ENCODE measurements around the gene RASA2.
A peak's percentile ranks its signal among the peaks of the same experiment; 100 is the strongest.

DNA sequence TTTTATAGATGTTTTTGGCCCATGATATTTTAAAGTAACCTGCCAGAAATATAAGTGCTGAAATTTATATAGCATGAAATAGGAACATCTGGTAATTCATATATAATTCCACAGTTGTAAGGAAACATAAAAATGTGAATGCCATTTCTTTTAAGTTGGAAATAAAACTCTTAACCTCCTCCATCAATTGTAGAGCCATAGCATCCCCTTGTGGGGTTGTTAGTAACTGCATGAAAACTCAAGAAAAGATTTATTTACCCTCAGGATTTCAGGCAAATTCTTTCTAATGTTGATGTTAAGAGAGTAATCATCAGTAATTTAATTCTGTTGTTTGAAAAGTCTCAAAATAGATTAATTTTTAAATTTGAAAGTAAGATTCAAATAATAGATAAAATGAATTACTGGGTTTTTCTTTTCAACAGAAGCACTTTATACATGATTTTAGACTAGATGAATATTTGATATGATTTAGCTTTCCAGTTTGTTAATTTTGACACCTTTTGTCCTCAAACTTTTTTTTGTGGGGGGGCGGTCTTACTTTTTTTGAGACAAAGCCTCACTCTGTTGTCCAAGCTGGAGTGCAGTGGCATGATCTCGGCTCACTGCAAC lies 74.7 kb downstream of the RASA2 start:
- TF ChIP-seq, protein P1, sequence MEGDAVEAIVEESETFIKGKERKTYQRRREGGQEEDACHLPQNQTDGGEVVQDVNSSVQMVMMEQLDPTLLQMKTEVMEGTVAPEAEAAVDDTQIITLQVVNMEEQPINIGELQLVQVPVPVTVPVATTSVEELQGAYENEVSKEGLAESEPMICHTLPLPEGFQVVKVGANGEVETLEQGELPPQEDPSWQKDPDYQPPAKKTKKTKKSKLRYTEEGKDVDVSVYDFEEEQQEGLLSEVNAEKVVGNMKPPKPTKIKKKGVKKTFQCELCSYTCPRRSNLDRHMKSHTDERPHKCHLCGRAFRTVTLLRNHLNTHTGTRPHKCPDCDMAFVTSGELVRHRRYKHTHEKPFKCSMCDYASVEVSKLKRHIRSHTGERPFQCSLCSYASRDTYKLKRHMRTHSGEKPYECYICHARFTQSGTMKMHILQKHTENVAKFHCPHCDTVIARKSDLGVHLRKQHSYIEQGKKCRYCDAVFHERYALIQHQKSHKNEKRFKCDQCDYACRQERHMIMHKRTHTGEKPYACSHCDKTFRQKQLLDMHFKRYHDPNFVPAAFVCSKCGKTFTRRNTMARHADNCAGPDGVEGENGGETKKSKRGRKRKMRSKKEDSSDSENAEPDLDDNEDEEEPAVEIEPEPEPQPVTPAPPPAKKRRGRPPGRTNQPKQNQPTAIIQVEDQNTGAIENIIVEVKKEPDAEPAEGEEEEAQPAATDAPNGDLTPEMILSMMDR (conservative IDR thresholded peaks at IDR 0.05; ENCODE audit: low read depth in 2 of 2), result peak; percentile 82 to 100
- no peak for TF ChIP-seq CREB1 (CRISPR knock-in tag; IDR thresholded peaks at IDR 0.05; ENCODE audit: low read depth)
- no peak for TF ChIP-seq EZH2phosphoT487 (IDR thresholded peaks at IDR 0.05; ENCODE audit: unreplicated experiment)
- TF ChIP-seq POLR2AphosphoS5 (IDR thresholded peaks at IDR 0.05; ENCODE audit: low read depth), result no peak
- TF ChIP-seq, protein P2, sequence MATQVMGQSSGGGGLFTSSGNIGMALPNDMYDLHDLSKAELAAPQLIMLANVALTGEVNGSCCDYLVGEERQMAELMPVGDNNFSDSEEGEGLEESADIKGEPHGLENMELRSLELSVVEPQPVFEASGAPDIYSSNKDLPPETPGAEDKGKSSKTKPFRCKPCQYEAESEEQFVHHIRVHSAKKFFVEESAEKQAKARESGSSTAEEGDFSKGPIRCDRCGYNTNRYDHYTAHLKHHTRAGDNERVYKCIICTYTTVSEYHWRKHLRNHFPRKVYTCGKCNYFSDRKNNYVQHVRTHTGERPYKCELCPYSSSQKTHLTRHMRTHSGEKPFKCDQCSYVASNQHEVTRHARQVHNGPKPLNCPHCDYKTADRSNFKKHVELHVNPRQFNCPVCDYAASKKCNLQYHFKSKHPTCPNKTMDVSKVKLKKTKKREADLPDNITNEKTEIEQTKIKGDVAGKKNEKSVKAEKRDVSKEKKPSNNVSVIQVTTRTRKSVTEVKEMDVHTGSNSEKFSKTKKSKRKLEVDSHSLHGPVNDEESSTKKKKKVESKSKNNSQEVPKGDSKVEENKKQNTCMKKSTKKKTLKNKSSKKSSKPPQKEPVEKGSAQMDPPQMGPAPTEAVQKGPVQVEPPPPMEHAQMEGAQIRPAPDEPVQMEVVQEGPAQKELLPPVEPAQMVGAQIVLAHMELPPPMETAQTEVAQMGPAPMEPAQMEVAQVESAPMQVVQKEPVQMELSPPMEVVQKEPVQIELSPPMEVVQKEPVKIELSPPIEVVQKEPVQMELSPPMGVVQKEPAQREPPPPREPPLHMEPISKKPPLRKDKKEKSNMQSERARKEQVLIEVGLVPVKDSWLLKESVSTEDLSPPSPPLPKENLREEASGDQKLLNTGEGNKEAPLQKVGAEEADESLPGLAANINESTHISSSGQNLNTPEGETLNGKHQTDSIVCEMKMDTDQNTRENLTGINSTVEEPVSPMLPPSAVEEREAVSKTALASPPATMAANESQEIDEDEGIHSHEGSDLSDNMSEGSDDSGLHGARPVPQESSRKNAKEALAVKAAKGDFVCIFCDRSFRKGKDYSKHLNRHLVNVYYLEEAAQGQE (IDR thresholded peaks at IDR 0.05; ENCODE audit: unreplicated experiment), result no peak

Measured in GM23338 (cell line).